ENCODE results near the gene PADI2.

DNA sequence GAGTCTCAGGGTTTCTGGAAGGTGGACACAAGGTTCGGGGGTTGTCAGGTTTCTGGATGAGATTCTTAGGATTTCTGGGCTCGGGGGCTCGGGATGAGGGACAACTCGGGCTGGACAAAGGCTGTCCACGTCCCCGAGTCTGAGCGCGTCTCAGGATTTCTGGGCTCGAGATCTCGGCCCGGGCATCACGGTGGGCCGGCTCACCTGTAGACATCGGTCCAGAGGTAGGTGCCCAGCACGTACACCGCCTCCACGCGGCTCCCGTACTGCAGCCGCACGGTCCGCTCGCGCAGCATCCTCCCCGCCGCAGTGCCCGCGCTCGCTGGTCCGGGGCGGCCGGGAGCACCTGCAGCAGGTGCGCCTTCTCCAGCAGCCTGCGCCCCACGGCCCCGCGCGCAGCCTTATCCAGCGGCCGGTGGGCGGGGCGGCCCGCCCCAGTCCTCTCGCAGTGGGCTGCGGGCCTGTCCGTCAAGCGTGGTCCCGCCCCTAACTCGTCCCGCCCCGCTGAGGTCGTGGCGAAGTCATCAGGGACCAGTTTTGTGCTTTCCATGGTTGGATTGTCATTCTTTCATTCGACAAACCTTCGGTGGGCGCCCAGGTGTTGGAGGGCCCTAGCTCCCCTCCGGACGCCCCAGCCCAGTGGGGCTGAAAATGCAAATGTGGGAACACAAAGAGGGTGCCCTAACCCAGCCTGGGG lies at the start of gene PADI2:
- TF ChIP-seq, protein P1, sequence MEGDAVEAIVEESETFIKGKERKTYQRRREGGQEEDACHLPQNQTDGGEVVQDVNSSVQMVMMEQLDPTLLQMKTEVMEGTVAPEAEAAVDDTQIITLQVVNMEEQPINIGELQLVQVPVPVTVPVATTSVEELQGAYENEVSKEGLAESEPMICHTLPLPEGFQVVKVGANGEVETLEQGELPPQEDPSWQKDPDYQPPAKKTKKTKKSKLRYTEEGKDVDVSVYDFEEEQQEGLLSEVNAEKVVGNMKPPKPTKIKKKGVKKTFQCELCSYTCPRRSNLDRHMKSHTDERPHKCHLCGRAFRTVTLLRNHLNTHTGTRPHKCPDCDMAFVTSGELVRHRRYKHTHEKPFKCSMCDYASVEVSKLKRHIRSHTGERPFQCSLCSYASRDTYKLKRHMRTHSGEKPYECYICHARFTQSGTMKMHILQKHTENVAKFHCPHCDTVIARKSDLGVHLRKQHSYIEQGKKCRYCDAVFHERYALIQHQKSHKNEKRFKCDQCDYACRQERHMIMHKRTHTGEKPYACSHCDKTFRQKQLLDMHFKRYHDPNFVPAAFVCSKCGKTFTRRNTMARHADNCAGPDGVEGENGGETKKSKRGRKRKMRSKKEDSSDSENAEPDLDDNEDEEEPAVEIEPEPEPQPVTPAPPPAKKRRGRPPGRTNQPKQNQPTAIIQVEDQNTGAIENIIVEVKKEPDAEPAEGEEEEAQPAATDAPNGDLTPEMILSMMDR (IDR thresholded peaks at IDR 0.05), result no peak
- peak; percentile 21 to 57 (median 33) for TF ChIP-seq POLR2A (IDR thresholded peaks at IDR 0.05)

Measured in body of pancreas (tissue), 4 donors.